Fibroblast of skin of left biceps (primary cell): Measurements from ENCODE around the gene ENO1.

ENCODE experiments used
- DNase-seq, 2 experiments: peaks; one replicate each; pipeline ENCODE4 v3.0.0-alpha.2; 2013; ENCODE audit warnings: low read depth in 2 of 2

ENO1 gene

GRCh38 chr1:8813016-8813763, 65.3 kb downstream of the ENO1 start:
- DNase-seq, result no peak

- DNase-seq, result no peak
Observed at GRCh38 chr1:8812081-8812480, 66.4 kb downstream of the ENO1 start.
